Stimulated activated naive CD8-positive, alpha-beta T cell treated with anti-CD3 and anti-CD28 coated beads, Interleukin-15, Interleukin-2, amounts not matched to agents 100 ng/mL and 50 ng/mL, for 24 hours (primary cell): ENCODE data around the gene LRRC32.

ENCODE experiments used
- H3K27ac Mint-ChIP-seq: one replicate; pipeline ENCODE4 v1.8.0; 2021; ENCODE audit warnings: mild to moderate bottlenecking, mixed read lengths
- H3K27me3 Mint-ChIP-seq: one replicate; pipeline ENCODE4 v1.8.0; 2021; ENCODE audit warnings: mixed read lengths
- H3K36me3 Mint-ChIP-seq: one replicate; pipeline ENCODE4 v1.8.0; 2021; ENCODE audit warnings: low read depth, mixed read lengths
- H3K4me1 Mint-ChIP-seq: one replicate; pipeline ENCODE4 v1.8.0; 2021; ENCODE audit warnings: low read depth, mixed read lengths
- H3K4me3 Mint-ChIP-seq: one replicate; pipeline ENCODE4 v1.8.0; 2021; ENCODE audit warnings: mild to moderate bottlenecking, mixed read lengths
- H3K9me3 Mint-ChIP-seq: one replicate; pipeline ENCODE4 v1.8.0; 2021; ENCODE audit warnings: mixed read lengths

Gene LRRC32

GRCh38 chr11:76664578-76665061 lies 5.9 kb downstream of the LRRC32 start:
- peaks cover 8% of the 10 kb centered on the region for H3K36me3 Mint-ChIP-seq
- H3K4me1 Mint-ChIP-seq, result peaks cover 43% of the 10 kb centered on the region
- H3K27ac Mint-ChIP-seq, result peak overlapping the region; percentile 77
- no peak overlapping the region for H3K4me3 Mint-ChIP-seq
- H3K9me3 Mint-ChIP-seq, result no peaks in the 10 kb centered on the region
- H3K27me3 Mint-ChIP-seq, result peaks cover 17% of the 10 kb centered on the region

DNA sequence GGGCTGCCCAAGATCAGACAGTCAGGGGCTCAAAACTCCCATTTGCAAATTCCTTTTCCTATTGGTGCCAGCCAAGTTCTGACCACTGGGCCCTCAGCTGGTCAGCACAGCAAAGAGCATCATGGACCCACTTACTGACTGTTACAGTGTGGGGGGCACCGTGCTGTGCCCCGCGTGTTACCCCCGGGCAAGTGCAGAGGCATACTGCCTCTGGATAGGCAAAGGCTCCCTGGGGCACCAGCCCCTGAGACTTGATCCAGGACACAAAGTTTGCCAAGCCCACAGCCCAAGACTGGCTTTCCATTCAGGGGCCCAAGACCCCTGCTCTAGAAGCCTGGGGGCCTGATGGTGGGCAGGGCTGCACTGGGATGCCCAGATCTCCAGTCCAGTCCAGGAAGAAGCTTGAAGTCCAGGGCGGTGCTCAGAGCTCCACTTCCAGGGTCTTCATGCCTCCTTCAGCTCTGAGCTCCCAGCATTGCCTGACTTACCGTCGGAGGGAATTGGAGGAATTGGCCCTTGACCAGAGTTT lies 6.6 kb downstream of the LRRC32 start:
- H3K27me3 Mint-ChIP-seq, result peaks cover 11% of the 10 kb centered on the region
- H3K4me3 Mint-ChIP-seq, result no peak overlapping the region
- H3K9me3 Mint-ChIP-seq, result no peaks in the 10 kb centered on the region
- peaks cover 41% of the 10 kb centered on the region for H3K4me1 Mint-ChIP-seq
- H3K27ac Mint-ChIP-seq, result peak overlapping the region; percentile 77
- H3K36me3 Mint-ChIP-seq, result peaks cover 11% of the 10 kb centered on the region

DNA sequence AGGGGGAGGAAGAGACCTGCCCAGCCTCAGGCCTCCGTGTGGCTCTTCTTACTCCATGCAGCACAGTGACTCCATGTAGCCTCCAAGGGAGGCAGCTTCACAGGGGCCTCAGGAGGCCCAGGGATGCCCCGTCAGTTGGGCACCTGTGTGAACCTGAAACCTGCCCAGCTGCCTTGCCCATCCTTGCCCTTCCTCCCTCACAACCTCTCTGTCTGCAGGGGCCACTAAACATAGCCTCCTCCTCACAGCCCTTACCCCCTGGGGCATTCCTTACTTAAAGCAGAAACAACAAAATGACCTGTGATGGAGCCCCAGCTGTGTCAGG lies 7.1 kb downstream of the LRRC32 start:
- no peak overlapping the region for H3K27ac Mint-ChIP-seq
- H3K9me3 Mint-ChIP-seq, result no peaks in the 10 kb centered on the region
- peaks cover 11% of the 10 kb centered on the region for H3K36me3 Mint-ChIP-seq
- H3K4me3 Mint-ChIP-seq, result no peak overlapping the region
- H3K4me1 Mint-ChIP-seq, result peaks cover 41% of the 10 kb centered on the region
- H3K27me3 Mint-ChIP-seq, result peaks cover 8% of the 10 kb centered on the region

- H3K27me3 Mint-ChIP-seq, result peaks cover 2% of the 10 kb centered on the region
- no peak overlapping the region for H3K4me3 Mint-ChIP-seq
- peaks cover 41% of the 10 kb centered on the region for H3K4me1 Mint-ChIP-seq
- peak overlapping the region; percentile 16 for H3K27ac Mint-ChIP-seq
- no peaks in the 10 kb centered on the region for H3K9me3 Mint-ChIP-seq
- H3K36me3 Mint-ChIP-seq, result peaks cover 11% of the 10 kb centered on the region
Observed at GRCh38 chr11:76662656-76663485, 7.7 kb downstream of the LRRC32 start.

DNA sequence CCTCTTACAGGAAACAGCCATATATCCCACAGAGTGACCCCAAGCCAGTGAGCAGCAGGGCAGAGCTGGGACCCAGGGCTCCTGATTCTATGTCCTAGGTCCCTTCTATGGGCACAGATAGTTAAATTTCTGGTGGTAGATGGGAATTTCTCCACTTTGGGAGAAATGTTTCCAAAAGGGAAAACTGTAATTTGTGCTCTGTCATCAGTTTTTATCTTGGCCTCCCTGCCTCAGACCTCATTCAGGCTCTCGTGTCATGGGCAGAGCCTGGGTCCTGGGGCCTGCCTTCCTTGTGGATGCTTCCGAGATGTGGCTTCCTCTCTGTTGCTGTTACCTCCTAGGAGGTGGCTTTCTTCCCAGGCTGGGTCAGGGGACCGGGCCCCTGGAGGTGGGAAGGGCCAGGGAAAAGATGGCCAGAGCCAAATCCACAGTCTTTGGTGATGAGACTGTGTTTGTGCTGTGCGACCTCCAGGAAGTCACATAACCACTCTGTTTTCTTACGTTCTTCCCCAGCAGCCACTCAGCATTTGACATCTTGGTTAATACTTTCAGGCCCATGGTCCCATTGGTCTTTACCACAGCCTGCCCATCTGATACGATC lies 8.6 kb downstream of the LRRC32 start:
- H3K4me1 Mint-ChIP-seq, result peaks cover 43% of the 10 kb centered on the region
- no peak overlapping the region for H3K4me3 Mint-ChIP-seq
- peak overlapping the region; percentile 16 for H3K27ac Mint-ChIP-seq
- no peaks in the 10 kb centered on the region for H3K9me3 Mint-ChIP-seq
- no peaks in the 10 kb centered on the region for H3K27me3 Mint-ChIP-seq
- peaks cover 8% of the 10 kb centered on the region for H3K36me3 Mint-ChIP-seq

DNA sequence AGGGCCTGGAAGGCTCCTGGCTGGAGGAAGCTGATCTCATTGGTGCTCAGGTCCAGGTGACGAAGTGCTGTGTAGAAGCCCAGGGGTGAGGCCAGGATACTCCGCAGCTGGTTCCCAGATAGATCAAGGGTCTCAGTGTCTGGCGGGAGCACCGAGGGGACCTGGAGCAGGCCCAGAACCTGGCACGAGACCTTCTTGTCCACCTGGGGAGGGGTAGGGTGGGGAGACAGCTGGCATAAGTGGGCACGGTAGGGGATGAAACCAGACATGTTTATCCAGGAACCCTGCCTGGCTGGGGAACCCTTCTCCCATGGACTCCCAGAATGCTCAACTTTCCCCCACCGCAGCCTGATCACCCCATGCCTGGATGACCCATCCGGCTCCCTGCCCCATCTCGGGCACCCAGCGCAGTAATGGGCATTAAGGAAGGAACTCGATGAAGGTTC lies 9.2 kb downstream of the LRRC32 start:
- Mint-ChIP-seq H3K4me3 (no peak overlapping the region), H3K36me3 (peaks cover 8% of the 10 kb centered on the region), H3K27me3 (no peaks in the 10 kb centered on the region), H3K27ac (no peak overlapping the region), H3K9me3 (no peaks in the 10 kb centered on the region), H3K4me1 (peaks cover 37% of the 10 kb centered on the region)

- Mint-ChIP-seq H3K4me1 (peaks cover 31% of the 10 kb centered on the region), H3K9me3 (no peaks in the 10 kb centered on the region), H3K27me3 (no peaks in the 10 kb centered on the region), H3K4me3 (no peak overlapping the region), H3K27ac (no peak overlapping the region), H3K36me3 (peaks cover 8% of the 10 kb centered on the region)
Observed at GRCh38 chr11:76660533-76661305, 9.8 kb downstream of the LRRC32 start.

DNA sequence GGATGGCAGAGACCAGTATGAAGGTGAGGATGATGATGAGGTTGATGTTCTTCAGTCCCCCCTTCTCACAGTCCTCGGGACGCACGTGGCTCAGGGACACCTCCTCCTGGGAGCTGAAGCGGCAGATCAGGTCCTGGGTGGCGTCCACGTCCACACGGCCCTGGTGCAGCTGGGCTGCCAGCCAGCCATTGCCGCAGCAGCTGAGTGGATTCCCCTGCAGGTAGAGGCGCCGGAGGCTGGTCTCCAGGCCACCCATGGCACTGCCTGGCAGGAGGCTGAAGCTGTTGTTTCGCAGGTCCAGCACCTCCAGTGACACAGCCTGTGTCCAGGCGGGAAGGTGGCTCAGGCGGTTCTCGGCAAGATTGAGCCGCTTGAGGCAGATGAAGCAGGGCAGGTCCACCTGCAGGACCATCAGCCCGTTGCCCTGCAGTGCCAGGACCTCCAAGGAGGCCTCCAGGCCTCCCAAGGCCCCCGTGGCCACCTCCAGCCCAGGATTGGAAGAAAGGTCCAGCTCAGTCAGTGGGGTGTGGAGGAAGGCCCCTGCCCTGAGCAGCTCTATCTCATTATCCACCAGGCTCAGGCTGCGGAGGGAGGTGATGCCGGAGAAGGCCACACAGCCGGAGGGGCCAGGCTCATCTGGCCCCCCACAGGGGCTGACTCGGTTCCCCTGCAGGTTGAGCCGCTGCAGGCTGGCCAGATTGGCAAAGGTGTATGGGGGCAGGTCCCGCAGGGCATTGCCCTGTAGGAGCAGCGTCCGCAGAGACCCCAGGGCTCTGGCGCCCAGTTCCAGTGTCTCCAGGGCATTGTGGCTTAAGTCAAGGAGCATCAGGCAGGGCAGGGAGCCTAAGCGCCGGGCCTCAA lies 10.6 kb downstream of the LRRC32 start:
- peaks cover 23% of the 10 kb centered on the region for H3K4me1 Mint-ChIP-seq
- H3K9me3 Mint-ChIP-seq, result no peaks in the 10 kb centered on the region
- H3K27ac Mint-ChIP-seq, result no peak overlapping the region
- no peaks in the 10 kb centered on the region for H3K27me3 Mint-ChIP-seq
- H3K4me3 Mint-ChIP-seq, result no peak overlapping the region
- peaks cover 8% of the 10 kb centered on the region for H3K36me3 Mint-ChIP-seq

- no peak overlapping the region for H3K4me3 Mint-ChIP-seq
- H3K36me3 Mint-ChIP-seq, result peaks cover 3% of the 10 kb centered on the region
- H3K27me3 Mint-ChIP-seq, result no peaks in the 10 kb centered on the region
- no peak overlapping the region for H3K27ac Mint-ChIP-seq
- H3K9me3 Mint-ChIP-seq, result no peaks in the 10 kb centered on the region
- H3K4me1 Mint-ChIP-seq, result peaks cover 16% of the 10 kb centered on the region
Observed at GRCh38 chr11:76658651-76659650, 11.6 kb downstream of the LRRC32 start.

DNA sequence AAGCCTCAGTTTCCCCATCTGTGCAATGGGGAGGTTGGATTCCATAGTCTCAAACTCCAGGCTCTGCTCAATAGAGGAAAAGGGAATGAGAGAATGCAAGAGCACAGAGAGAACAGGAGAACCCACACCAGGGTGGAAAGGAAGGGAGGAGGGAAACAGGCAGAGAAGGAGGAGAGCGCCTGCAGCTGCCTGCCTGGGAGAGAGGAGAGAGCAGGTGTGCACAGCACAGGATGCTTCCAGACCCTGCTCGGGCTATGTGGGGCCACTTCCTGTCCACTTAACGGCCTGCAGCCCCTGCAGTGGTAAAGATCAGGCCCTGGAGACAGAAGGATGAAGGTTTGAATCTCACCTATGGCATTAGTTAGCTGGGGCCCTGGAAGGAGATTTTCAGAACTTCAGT lies 12.3 kb downstream of the LRRC32 start:
- Mint-ChIP-seq H3K4me3 (no peak overlapping the region), H3K9me3 (no peaks in the 10 kb centered on the region), H3K36me3 (peaks cover 3% of the 10 kb centered on the region), H3K4me1 (peaks cover 16% of the 10 kb centered on the region), H3K27ac (no peak overlapping the region), H3K27me3 (no peaks in the 10 kb centered on the region)

DNA sequence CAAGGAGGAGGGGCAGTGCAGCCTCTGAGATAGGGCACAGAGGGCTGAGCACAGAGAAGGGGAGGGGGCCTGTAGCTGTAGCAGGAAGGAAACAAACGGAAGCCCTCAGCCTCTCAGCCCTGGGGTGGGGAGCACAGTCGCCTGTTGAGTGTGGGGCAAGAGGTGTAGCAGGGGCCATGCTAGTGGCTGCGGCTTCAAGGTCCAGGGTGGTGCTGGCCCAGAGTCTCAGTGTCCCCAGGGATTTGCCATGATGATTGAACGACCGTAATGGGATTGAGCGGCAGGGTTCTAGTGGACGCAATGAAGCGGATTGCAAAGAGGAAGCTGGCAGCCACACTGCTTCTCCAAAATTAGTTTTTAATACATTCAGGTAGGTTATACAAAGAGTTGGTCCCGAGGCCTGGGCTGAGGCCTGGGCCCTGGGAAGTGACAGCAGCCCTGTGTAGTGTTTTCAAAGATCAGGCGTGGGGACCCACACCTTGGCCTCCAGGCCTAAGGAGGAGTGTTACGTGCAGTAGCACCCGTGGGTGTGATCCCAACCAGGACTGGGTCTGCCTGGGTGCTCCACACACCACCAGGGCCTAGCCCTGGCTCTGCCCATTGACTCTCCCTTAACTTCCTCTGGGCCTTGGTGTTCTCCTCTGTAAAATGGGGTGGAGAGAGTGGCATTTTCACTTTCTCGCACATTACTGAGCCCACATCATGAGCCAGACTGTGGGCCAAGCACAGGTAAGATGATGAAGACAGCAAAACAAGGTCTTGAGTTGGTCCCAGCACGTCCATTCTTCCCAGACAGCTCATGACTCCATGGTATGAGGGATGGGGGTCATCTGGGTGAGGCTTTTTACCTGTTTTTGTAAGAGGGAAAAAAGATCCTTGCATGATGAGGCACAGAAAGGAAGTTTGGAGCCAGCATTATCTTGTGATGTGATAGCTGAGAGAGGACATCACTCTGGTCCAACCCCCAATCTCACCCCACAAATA lies 13.1 kb downstream of the LRRC32 start:
- Mint-ChIP-seq H3K9me3 (no peaks in the 10 kb centered on the region), H3K27me3 (no peaks in the 10 kb centered on the region), H3K4me1 (peaks cover 12% of the 10 kb centered on the region), H3K4me3 (no peak overlapping the region), H3K27ac (no peak overlapping the region), H3K36me3 (peaks cover 3% of the 10 kb centered on the region)

DNA sequence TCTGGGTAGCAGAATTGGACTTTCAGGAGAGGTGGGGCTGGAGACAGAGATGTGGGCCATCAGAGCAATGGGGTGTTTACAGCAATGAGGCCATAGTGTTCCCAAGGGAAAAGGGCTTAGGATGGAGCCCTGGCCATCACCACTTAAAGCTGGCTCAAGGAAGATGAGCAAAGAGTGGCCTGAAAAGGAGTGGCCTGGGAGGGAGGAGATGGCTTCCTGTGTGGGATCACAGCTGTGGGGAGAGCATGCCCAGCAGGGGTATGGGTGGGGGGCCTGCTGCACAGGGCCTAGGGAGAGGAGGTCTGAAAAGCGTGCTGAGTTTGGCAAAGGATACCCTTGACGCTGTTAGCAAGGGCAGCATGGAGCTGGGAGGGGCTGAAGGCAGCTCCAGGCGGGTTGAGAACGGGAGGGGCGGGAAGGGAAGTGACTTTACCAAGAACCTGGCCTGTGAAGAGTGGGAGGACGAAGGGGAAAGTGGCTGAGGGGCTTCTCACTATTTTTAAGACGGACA lies 13.9 kb downstream of the LRRC32 start:
- H3K36me3 Mint-ChIP-seq, result peaks cover 3% of the 10 kb centered on the region
- H3K4me3 Mint-ChIP-seq, result no peak overlapping the region
- H3K9me3 Mint-ChIP-seq, result no peaks in the 10 kb centered on the region
- no peaks in the 10 kb centered on the region for H3K27me3 Mint-ChIP-seq
- no peak overlapping the region for H3K27ac Mint-ChIP-seq
- H3K4me1 Mint-ChIP-seq, result peaks cover 12% of the 10 kb centered on the region
